ENCODE results near the gene NDC80. TPM values are rescaled to one million over a fixed set of nuclear protein-coding genes. Genes with fewer than 3 reads are reported as not detected.

NDC80 gene
- polyA plus RNA-seq, 3 donors = 0.07 TPM; not detected in 2

DNA sequence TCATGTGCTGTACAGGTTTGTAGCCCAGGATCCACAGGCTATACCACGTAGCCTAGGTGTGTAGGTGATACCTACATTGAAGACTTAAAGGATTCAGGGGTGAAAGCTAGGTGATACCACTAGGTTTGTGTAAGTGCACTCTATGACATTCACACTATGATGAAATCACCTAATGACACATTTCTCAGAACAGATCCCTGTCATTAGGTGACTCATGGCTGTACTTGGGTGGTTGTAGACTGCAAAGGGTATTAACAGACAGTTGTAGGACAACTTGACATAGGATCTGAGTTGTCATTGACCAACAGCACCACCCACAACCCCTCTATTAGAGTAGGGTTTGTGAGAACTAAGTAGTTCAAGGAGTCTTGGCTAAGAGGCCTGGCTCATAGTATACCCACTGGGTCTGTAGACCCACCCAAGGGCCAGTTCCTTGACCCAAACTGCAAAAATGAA lies 56.5 kb downstream of the NDC80 start:
- H4K20me1 ChIP-seq (ENCODE audit: insufficient read depth, low read length) = no peaks in the 10 kb centered on the region
- TF ChIP-seq, protein P1, sequence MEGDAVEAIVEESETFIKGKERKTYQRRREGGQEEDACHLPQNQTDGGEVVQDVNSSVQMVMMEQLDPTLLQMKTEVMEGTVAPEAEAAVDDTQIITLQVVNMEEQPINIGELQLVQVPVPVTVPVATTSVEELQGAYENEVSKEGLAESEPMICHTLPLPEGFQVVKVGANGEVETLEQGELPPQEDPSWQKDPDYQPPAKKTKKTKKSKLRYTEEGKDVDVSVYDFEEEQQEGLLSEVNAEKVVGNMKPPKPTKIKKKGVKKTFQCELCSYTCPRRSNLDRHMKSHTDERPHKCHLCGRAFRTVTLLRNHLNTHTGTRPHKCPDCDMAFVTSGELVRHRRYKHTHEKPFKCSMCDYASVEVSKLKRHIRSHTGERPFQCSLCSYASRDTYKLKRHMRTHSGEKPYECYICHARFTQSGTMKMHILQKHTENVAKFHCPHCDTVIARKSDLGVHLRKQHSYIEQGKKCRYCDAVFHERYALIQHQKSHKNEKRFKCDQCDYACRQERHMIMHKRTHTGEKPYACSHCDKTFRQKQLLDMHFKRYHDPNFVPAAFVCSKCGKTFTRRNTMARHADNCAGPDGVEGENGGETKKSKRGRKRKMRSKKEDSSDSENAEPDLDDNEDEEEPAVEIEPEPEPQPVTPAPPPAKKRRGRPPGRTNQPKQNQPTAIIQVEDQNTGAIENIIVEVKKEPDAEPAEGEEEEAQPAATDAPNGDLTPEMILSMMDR (IDR thresholded peaks at IDR 0.05) = no peak
- no peak overlapping the region for H3K4me3 ChIP-seq (replicated peaks in 1 of 3; ENCODE audit: low read depth in 2 of 3, low read length in 3 of 3)
- peak overlapping the region in 1 of 2 donors; percentile 26 for H3K27ac ChIP-seq (ENCODE audit: low read depth in 1 of 2, low read length in 2 of 2)
- Mint-ChIP-seq H3K27ac (peak overlapping the region in 2 of 7 donors; percentile 10 to 15), H3K4me3 (no peak overlapping the region), H3K9me3 (peaks cover 5 to 16% (median 9%) of the 10 kb centered on the region in 7 donors), H3K4me1 (peaks cover 6% of the 10 kb centered on the region), H3K27me3 (ENCODE audit: low read depth in 3 of 3) (peaks cover 0 to 2% (median 0%) of the 10 kb centered on the region in 3 donors), H3K36me3 (no peaks in the 10 kb centered on the region)
- peaks cover 0 to 5% of the 10 kb centered on the region in 2 donors for H3K4me1 ChIP-seq (ENCODE audit: control insufficient read depth in 1 of 2, insufficient read depth in 2 of 2, low read length in 2 of 2)
- no peaks in the 10 kb centered on the region for H3K9me3 ChIP-seq (replicated peaks in 1 of 2; ENCODE audit: control insufficient read depth in 1 of 2, insufficient read depth in 1 of 2, low read length in 2 of 2)
- WGBS (ENCODE audit: insufficient coverage) = no CpG with 5 or more reads among the region's 1 CpG
- no peak overlapping the region for H3K9ac ChIP-seq (ENCODE audit: insufficient read depth, low read length, poor library complexity, severe bottlenecking)
- H3K79me2 ChIP-seq (ENCODE audit: insufficient read depth, low read length) = no peaks in the 10 kb centered on the region
- H3K4me2 ChIP-seq (replicated peaks; ENCODE audit: extremely low read depth, low read length, poor library complexity, severe bottlenecking) = no peak overlapping the region
- H3K36me3 ChIP-seq (replicated peaks in 1 of 2; ENCODE audit: control insufficient read depth in 1 of 2, insufficient read depth in 2 of 2, low read length in 2 of 2) = no peaks in the 10 kb centered on the region
- H3K27me3 ChIP-seq (ENCODE audit: control insufficient read depth in 2 of 2, insufficient read depth in 2 of 2, low read length in 2 of 2) = no peaks in the 10 kb centered on the region
- peak; percentile 69 to 88 (median 87) for DNase-seq
- intact Hi-C loops (cut with micrococcal nuclease) = no loop called here
- H2AFZ ChIP-seq (ENCODE audit: insufficient read depth, low read depth, low read length, poor library complexity, severe bottlenecking) = no peak overlapping the region

DNA sequence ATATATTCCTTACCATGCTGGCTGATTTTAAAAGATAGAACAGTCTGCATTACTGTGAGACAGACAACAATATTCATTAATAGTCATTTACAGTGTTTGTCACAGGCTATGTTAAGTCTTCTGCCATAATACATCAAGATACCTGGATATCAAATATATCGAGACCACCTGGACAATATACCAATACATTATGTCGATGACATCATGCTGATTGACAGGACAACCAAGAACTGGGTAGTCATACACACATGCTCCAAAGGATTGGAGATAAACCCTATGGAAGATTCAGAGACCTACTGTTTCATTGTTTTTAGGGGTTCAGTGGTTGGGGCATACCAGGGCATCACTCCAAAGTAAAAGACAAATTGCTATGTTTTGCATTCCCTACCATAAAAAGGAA lies 57.6 kb downstream of the NDC80 start:
- Histone ChIP-seq H3K4me1 (ENCODE audit: control insufficient read depth in 1 of 2, insufficient read depth in 2 of 2, low read length in 2 of 2) (peaks cover 0 to 5% of the 10 kb centered on the region in 2 donors), H2AFZ (ENCODE audit: insufficient read depth, low read depth, low read length, poor library complexity, severe bottlenecking) (no peak overlapping the region), H3K27me3 (ENCODE audit: control insufficient read depth in 2 of 2, insufficient read depth in 2 of 2, low read length in 2 of 2) (no peaks in the 10 kb centered on the region), H3K79me2 (ENCODE audit: insufficient read depth, low read length) (no peaks in the 10 kb centered on the region), H4K20me1 (ENCODE audit: insufficient read depth, low read length) (no peaks in the 10 kb centered on the region), H3K9me3 (replicated peaks in 1 of 2; ENCODE audit: control insufficient read depth in 1 of 2, insufficient read depth in 1 of 2, low read length in 2 of 2) (no peaks in the 10 kb centered on the region), H3K9ac (ENCODE audit: insufficient read depth, low read length, poor library complexity, severe bottlenecking) (no peak overlapping the region), H3K36me3 (replicated peaks in 1 of 2; ENCODE audit: control insufficient read depth in 1 of 2, insufficient read depth in 2 of 2, low read length in 2 of 2) (no peaks in the 10 kb centered on the region), H3K4me2 (replicated peaks; ENCODE audit: extremely low read depth, low read length, poor library complexity, severe bottlenecking) (no peak overlapping the region), H3K4me3 (replicated peaks in 1 of 3; ENCODE audit: low read depth in 2 of 3, low read length in 3 of 3) (no peak overlapping the region), H3K27ac (ENCODE audit: low read depth in 1 of 2, low read length in 2 of 2) (no peak overlapping the region)
- peaks cover 0 to 2% (median 0%) of the 10 kb centered on the region in 3 donors for H3K27me3 Mint-ChIP-seq (ENCODE audit: low read depth in 3 of 3)
- H3K4me1 Mint-ChIP-seq = peaks cover 6% of the 10 kb centered on the region
- peaks cover 9 to 24% (median 15%) of the 10 kb centered on the region in 7 donors for H3K9me3 Mint-ChIP-seq
- intact Hi-C loops (cut with micrococcal nuclease) = no loop called here
- no peak overlapping the region for H3K27ac Mint-ChIP-seq
- WGBS (ENCODE audit: insufficient coverage) = no CpG with 5 or more reads among the region's 2 CpGs
- H3K36me3 Mint-ChIP-seq = peaks cover 2 to 4% of the 10 kb centered on the region in 2 donors
- DNase-seq = no peak
- no peak overlapping the region for H3K4me3 Mint-ChIP-seq
- TF ChIP-seq, protein P1 (IDR thresholded peaks at IDR 0.05) = no peak

All from CD14-positive monocyte (primary cell).